ENCODE results near the gene STOML1. TPM values are rescaled to one million over a fixed set of nuclear protein-coding genes. Genes with fewer than 3 reads are reported as not detected.

Gene STOML1
- total and polyA plus RNA-seq, 2 experiments from 2014 or later = 2.3 to 2.4 TPM

DNA sequence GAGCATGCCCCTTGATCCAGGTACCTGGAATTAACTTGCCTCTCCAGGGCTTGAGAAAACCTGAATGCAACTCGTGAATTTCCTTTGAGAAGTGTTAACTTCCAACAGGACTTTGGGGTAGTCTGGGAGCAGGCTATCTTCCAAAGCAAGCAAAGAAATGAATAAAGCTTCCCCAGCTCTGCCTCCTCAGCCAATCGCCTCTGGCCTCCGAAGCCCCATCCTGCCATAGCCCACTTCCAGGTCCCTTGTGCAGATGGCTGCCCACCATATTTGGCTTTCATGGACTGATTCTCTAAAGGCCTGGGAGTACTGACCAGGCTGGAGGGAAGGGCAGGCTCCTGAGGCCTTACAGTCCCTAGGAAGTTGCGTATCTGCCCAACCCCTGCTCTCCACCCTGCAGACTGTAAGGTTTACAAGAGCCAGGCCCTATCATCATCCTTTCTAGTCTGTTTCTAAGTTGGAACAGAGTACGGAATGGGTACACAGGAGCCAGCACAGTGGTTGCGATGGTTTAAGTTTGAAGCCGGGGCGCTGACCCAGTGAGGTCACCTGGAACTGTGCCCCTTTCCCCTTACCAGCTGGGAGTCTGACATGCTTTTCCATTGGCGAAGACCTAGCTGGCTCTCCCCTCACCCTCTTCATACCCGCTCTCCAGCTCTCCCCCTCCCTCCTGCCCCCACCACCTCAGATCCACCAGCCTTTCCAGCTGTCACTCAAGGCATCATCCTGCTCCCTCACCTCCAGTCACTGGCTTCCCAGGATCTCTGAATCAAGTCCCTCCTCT lies 1.3 kb upstream of the STOML1 start (continued):
- TF ChIP-seq, protein P1, sequence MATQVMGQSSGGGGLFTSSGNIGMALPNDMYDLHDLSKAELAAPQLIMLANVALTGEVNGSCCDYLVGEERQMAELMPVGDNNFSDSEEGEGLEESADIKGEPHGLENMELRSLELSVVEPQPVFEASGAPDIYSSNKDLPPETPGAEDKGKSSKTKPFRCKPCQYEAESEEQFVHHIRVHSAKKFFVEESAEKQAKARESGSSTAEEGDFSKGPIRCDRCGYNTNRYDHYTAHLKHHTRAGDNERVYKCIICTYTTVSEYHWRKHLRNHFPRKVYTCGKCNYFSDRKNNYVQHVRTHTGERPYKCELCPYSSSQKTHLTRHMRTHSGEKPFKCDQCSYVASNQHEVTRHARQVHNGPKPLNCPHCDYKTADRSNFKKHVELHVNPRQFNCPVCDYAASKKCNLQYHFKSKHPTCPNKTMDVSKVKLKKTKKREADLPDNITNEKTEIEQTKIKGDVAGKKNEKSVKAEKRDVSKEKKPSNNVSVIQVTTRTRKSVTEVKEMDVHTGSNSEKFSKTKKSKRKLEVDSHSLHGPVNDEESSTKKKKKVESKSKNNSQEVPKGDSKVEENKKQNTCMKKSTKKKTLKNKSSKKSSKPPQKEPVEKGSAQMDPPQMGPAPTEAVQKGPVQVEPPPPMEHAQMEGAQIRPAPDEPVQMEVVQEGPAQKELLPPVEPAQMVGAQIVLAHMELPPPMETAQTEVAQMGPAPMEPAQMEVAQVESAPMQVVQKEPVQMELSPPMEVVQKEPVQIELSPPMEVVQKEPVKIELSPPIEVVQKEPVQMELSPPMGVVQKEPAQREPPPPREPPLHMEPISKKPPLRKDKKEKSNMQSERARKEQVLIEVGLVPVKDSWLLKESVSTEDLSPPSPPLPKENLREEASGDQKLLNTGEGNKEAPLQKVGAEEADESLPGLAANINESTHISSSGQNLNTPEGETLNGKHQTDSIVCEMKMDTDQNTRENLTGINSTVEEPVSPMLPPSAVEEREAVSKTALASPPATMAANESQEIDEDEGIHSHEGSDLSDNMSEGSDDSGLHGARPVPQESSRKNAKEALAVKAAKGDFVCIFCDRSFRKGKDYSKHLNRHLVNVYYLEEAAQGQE (IDR thresholded peaks at IDR 0.05; ENCODE audit: unreplicated experiment) = no peak
- TF ChIP-seq CREB1 (CRISPR knock-in tag; IDR thresholded peaks at IDR 0.05; ENCODE audit: low read depth) (no peak), NANOG (IDR thresholded peaks at IDR 0.05; ENCODE audit: borderline replicate concordance) (no peak), EZH2phosphoT487 (IDR thresholded peaks at IDR 0.05; ENCODE audit: unreplicated experiment) (no peak)
- TF ChIP-seq, protein P2, sequence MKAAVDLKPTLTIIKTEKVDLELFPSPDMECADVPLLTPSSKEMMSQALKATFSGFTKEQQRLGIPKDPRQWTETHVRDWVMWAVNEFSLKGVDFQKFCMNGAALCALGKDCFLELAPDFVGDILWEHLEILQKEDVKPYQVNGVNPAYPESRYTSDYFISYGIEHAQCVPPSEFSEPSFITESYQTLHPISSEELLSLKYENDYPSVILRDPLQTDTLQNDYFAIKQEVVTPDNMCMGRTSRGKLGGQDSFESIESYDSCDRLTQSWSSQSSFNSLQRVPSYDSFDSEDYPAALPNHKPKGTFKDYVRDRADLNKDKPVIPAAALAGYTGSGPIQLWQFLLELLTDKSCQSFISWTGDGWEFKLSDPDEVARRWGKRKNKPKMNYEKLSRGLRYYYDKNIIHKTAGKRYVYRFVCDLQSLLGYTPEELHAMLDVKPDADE (IDR thresholded peaks at IDR 0.05) = no peak

DNA sequence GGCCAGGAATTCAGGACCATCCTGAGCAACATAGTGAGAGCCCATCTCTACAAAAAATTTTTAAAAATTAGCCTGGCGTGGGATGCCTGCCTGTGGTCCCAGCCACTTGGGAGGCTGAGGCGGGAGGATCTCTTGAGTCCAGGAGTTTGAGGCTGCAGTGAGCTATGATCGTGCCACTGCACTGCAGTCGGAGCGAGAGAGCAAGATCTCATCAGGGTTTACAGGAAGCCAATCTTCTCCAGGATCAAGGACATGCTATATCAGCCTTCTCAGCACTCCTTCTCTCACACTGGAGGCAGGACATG lies 451 bp upstream of the STOML1 start:
- Mint-ChIP-seq H3K4me3 (peak overlapping the region; percentile 19; the same call in 2 of the 3 replicates), H3K27ac (no peak overlapping the region), H3K36me3 (ENCODE audit: low read depth) (no peaks in the 10 kb centered on the region), H3K4me1 (peaks cover 20% of the 10 kb centered on the region), H3K9me3 (no peaks in the 10 kb centered on the region), H3K27me3 (ENCODE audit: insufficient read depth, low read depth, poor library complexity) (peaks cover 20% of the 10 kb centered on the region)
- peak overlapping the region; percentile 88 for H2AFZ ChIP-seq
- peaks cover 24% of the 10 kb centered on the region for H3K79me2 ChIP-seq (replicated peaks; ENCODE audit: insufficient read depth)
- peaks cover 9% of the 10 kb centered on the region for H3K4me1 ChIP-seq (ENCODE audit: insufficient read depth)
- H3K9me2 ChIP-seq (ENCODE audit: insufficient read depth) = no peaks in the 10 kb centered on the region
- no peak overlapping the region; the same call in 1 of the 2 replicates for H3K4me2 ChIP-seq
- no peak for DNase-seq (ENCODE audit: low spot score)
- peak overlapping the region; percentile 25; the same call in 1 of the 2 replicates for H3K4me3 ChIP-seq
- ATAC-seq = no peak
- H3K36me3 ChIP-seq (ENCODE audit: insufficient read depth) = no peaks in the 10 kb centered on the region
- no peak overlapping the region for H3K27ac ChIP-seq (ENCODE audit: low read depth)
- H3K27me3 ChIP-seq (ENCODE audit: insufficient read depth) = peaks cover 4% of the 10 kb centered on the region; the same call in 1 of the 2 replicates
- H4K20me1 ChIP-seq (replicated peaks; ENCODE audit: insufficient read depth) = peaks cover 3% of the 10 kb centered on the region; the same call in 1 of the 2 replicates
- no peaks in the 10 kb centered on the region for H3F3A ChIP-seq (replicated peaks; ENCODE audit: low read depth)
- no peak for TF ChIP-seq EZH2 (IDR thresholded peaks at IDR 0.05; ENCODE audit: low read depth, unreplicated experiment)
- TF ChIP-seq, protein P3, sequence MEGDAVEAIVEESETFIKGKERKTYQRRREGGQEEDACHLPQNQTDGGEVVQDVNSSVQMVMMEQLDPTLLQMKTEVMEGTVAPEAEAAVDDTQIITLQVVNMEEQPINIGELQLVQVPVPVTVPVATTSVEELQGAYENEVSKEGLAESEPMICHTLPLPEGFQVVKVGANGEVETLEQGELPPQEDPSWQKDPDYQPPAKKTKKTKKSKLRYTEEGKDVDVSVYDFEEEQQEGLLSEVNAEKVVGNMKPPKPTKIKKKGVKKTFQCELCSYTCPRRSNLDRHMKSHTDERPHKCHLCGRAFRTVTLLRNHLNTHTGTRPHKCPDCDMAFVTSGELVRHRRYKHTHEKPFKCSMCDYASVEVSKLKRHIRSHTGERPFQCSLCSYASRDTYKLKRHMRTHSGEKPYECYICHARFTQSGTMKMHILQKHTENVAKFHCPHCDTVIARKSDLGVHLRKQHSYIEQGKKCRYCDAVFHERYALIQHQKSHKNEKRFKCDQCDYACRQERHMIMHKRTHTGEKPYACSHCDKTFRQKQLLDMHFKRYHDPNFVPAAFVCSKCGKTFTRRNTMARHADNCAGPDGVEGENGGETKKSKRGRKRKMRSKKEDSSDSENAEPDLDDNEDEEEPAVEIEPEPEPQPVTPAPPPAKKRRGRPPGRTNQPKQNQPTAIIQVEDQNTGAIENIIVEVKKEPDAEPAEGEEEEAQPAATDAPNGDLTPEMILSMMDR (conservative IDR thresholded peaks at IDR 0.05; ENCODE audit: low read depth in 2 of 2) = no peak
- no peak for TF ChIP-seq JUNB (IDR thresholded peaks at IDR 0.05; ENCODE audit: unreplicated experiment)
- TF ChIP-seq EZH2phosphoT487 (IDR thresholded peaks at IDR 0.05; ENCODE audit: unreplicated experiment) = no peak
- TF ChIP-seq ZNF331 (CRISPR knock-in tag; IDR thresholded peaks at IDR 0.05; ENCODE audit: low read depth) = no peak
- TF ChIP-seq, protein P2 (IDR thresholded peaks at IDR 0.05) = no peak
- no peak for TF ChIP-seq ZNF114 (CRISPR knock-in tag; IDR thresholded peaks at IDR 0.05)
- no peak for TF ChIP-seq STAT1 (IDR thresholded peaks at IDR 0.05; ENCODE audit: unreplicated experiment)
